Measurements from ENCODE around the gene KRTAP5-5.

Gene KRTAP5-5

GRCh38 chr11:1632053-1632714 lies 2.6 kb downstream of the KRTAP5-5 start:
- H3K27me3 ChIP-seq (ENCODE audit: insufficient read depth, low read length, poor library complexity): peaks cover 19% of the 10 kb centered on the region
- TF ChIP-seq CTCF (IDR thresholded peaks at IDR 0.05; ENCODE audit: borderline replicate concordance, extremely low read depth, low read length, poor library complexity, severe bottlenecking) (no peak), EZH2 (IDR thresholded peaks at IDR 0.05; ENCODE audit: borderline replicate concordance, low read depth, low read length, severe bottlenecking) (no peak)
- H4K20me1 ChIP-seq (ENCODE audit: insufficient read depth, low read length): peaks cover 9% of the 10 kb centered on the region; the same call in 1 of the 2 replicates
- H3K27ac ChIP-seq (ENCODE audit: low read length): no peak overlapping the region
- ATAC-seq (ENCODE audit: insufficient read depth, low read depth) (no peak), DNase-seq (no peak)
- no peak overlapping the region for H3K4me2 ChIP-seq (ENCODE audit: insufficient read depth, low read length)
- H3K9ac ChIP-seq (ENCODE audit: low read depth, low read length): no peak overlapping the region
- no peaks in the 10 kb centered on the region for H3K4me1 ChIP-seq (ENCODE audit: insufficient read depth, low read length)
- no peaks in the 10 kb centered on the region for H3K36me3 ChIP-seq (ENCODE audit: insufficient read depth, low read length)
- H3K79me2 ChIP-seq (ENCODE audit: insufficient read depth, low read length): no peaks in the 10 kb centered on the region
- no peaks in the 10 kb centered on the region for H3K9me3 ChIP-seq (ENCODE audit: insufficient read depth, low read length, severe bottlenecking)
- H3K4me3 ChIP-seq (ENCODE audit: low read depth in 1 of 2, low read length in 2 of 2): no peak overlapping the region
- no peak overlapping the region for H2AFZ ChIP-seq (ENCODE audit: low read depth, low read length)

- Histone ChIP-seq H3K36me3 (ENCODE audit: insufficient read depth, low read length) (no peaks in the 10 kb centered on the region), H4K20me1 (ENCODE audit: insufficient read depth, low read length) (peaks cover 9% of the 10 kb centered on the region; the same call in 1 of the 2 replicates), H3K4me1 (ENCODE audit: insufficient read depth, low read length) (no peaks in the 10 kb centered on the region), H3K27me3 (ENCODE audit: insufficient read depth, low read length, poor library complexity) (peaks cover 19% of the 10 kb centered on the region), H3K4me2 (ENCODE audit: insufficient read depth, low read length) (no peak overlapping the region), H3K4me3 (ENCODE audit: low read depth in 1 of 2, low read length in 2 of 2) (no peak overlapping the region), H3K9me3 (ENCODE audit: insufficient read depth, low read length, severe bottlenecking) (no peaks in the 10 kb centered on the region), H3K79me2 (ENCODE audit: insufficient read depth, low read length) (no peaks in the 10 kb centered on the region), H3K27ac (ENCODE audit: low read length) (no peak overlapping the region), H2AFZ (ENCODE audit: low read depth, low read length) (no peak overlapping the region), H3K9ac (ENCODE audit: low read depth, low read length) (no peak overlapping the region)
- DNase-seq (no peak), ATAC-seq (ENCODE audit: insufficient read depth, low read depth) (no peak)
- TF ChIP-seq CTCF (IDR thresholded peaks at IDR 0.05; ENCODE audit: borderline replicate concordance, extremely low read depth, low read length, poor library complexity, severe bottlenecking): no peak
- no peak for TF ChIP-seq EZH2 (IDR thresholded peaks at IDR 0.05; ENCODE audit: borderline replicate concordance, low read depth, low read length, severe bottlenecking)
Measured at GRCh38 chr11:1633864-1634263, 4.3 kb downstream of the KRTAP5-5 start.

- H3K4me2 ChIP-seq (ENCODE audit: insufficient read depth, low read length): no peak overlapping the region
- TF ChIP-seq CTCF (IDR thresholded peaks at IDR 0.05; ENCODE audit: borderline replicate concordance, extremely low read depth, low read length, poor library complexity, severe bottlenecking): no peak
- TF ChIP-seq EZH2 (IDR thresholded peaks at IDR 0.05; ENCODE audit: borderline replicate concordance, low read depth, low read length, severe bottlenecking): no peak
- H3K4me3 ChIP-seq (ENCODE audit: low read depth in 1 of 2, low read length in 2 of 2): no peak overlapping the region
- H3K36me3 ChIP-seq (ENCODE audit: insufficient read depth, low read length): no peaks in the 10 kb centered on the region
- no peak for DNase-seq
- no peaks in the 10 kb centered on the region for H3K9me3 ChIP-seq (ENCODE audit: insufficient read depth, low read length, severe bottlenecking)
- no peaks in the 10 kb centered on the region for H3K79me2 ChIP-seq (ENCODE audit: insufficient read depth, low read length)
- no peak overlapping the region for H3K27ac ChIP-seq (ENCODE audit: low read length)
- no peak overlapping the region for H3K9ac ChIP-seq (ENCODE audit: low read depth, low read length)
- no peak overlapping the region for H2AFZ ChIP-seq (ENCODE audit: low read depth, low read length)
- peaks cover 16% of the 10 kb centered on the region for H3K27me3 ChIP-seq (ENCODE audit: insufficient read depth, low read length, poor library complexity)
- ATAC-seq (ENCODE audit: insufficient read depth, low read depth): no peak
- no peaks in the 10 kb centered on the region for H3K4me1 ChIP-seq (ENCODE audit: insufficient read depth, low read length)
- H4K20me1 ChIP-seq (ENCODE audit: insufficient read depth, low read length): no peaks in the 10 kb centered on the region
Measured at GRCh38 chr11:1636291-1636950, 6.8 kb downstream of the KRTAP5-5 start.
